Inflammatory macrophage treated with lipopolysaccharide for 4 hours (primary cell): Measurements from ENCODE around the gene AUTS2.
A peak's percentile ranks its signal among the peaks of the same experiment; 100 is the strongest.

ENCODE experiments used
- DNase-seq: peaks from one replicate; pipeline ENCODE4 v3.0.0-alpha.2; 2020

Gene AUTS2

GRCh38 chr7:69871213-69871885, 273.1 kb downstream of the AUTS2 start:
- DNase-seq, result no peak

- no peak for DNase-seq
Observed at GRCh38 chr7:69871886-69872569, 273.8 kb downstream of the AUTS2 start.

- no peak for DNase-seq
Observed at GRCh38 chr7:69873512-69873911, 275.2 kb downstream of the AUTS2 start.

GRCh38 chr7:69878015-69878414, 279.7 kb downstream of the AUTS2 start:
- no peak for DNase-seq

GRCh38 chr7:69878591-69878990, 280.3 kb downstream of the AUTS2 start:
- DNase-seq, result no peak

- DNase-seq, result no peak
Observed at GRCh38 chr7:69879989-69880388, 281.7 kb downstream of the AUTS2 start.

GRCh38 chr7:69880840-69881239, 282.6 kb downstream of the AUTS2 start:
- DNase-seq, result no peak

GRCh38 chr7:69882269-69882668, 284.0 kb downstream of the AUTS2 start:
- no peak for DNase-seq

- DNase-seq, result no peak
Observed at GRCh38 chr7:69883399-69883891, 285.2 kb downstream of the AUTS2 start.

- no peak for DNase-seq
Observed at GRCh38 chr7:69885431-69885830, 287.2 kb downstream of the AUTS2 start.

- no peak for DNase-seq
Observed at GRCh38 chr7:69889338-69889975, 291.2 kb downstream of the AUTS2 start.

- no peak for DNase-seq
Observed at GRCh38 chr7:69889976-69890351, 291.7 kb downstream of the AUTS2 start.

GRCh38 chr7:69892790-69893189, 294.5 kb downstream of the AUTS2 start:
- no peak for DNase-seq

- DNase-seq, result no peak
Observed at GRCh38 chr7:69893906-69894305, 295.6 kb downstream of the AUTS2 start.

- no peak for DNase-seq
Observed at GRCh38 chr7:69895446-69895845, 297.2 kb downstream of the AUTS2 start.

- no peak for DNase-seq
Observed at GRCh38 chr7:69896121-69896520, 297.8 kb downstream of the AUTS2 start.

GRCh38 chr7:69898189-69898588, 299.9 kb downstream of the AUTS2 start:
- no peak for DNase-seq

GRCh38 chr7:69903410-69903809, 305.1 kb downstream of the AUTS2 start:
- DNase-seq, result no peak

- peak; percentile 35 for DNase-seq
Observed at GRCh38 chr7:69906283-69906995, 308.2 kb downstream of the AUTS2 start.

GRCh38 chr7:69907720-69908119, 309.4 kb downstream of the AUTS2 start:
- DNase-seq, result no peak

GRCh38 chr7:69908454-69908853, 310.2 kb downstream of the AUTS2 start:
- DNase-seq, result no peak

- no peak for DNase-seq
Observed at GRCh38 chr7:69910150-69910549, 311.9 kb downstream of the AUTS2 start.

GRCh38 chr7:69911337-69911736, 313.1 kb downstream of the AUTS2 start:
- DNase-seq, result no peak
